Kidney (tissue), 14 donors: Measurements from ENCODE around the gene WDR17. TPM values are rescaled to one million over a fixed set of nuclear protein-coding genes. Genes with fewer than 3 reads are reported as not detected.

Experiments
- DNase-seq, 5 donors: peaks; one replicate each; pipeline ENCODE4 v3.0.0-alpha.2; 2013 to 2020
- FAIRE-seq: peaks from 2 replicates; lab custom pipeline; 2012; peaks lifted over from hg19 to GRCh38; lab: Jason Lieb, UNC
- H3K27ac ChIP-seq, 2 donors: one replicate each; pipeline ENCODE4 v1.7.0; 2013; ENCODE audit warnings: low read depth in 2 of 2, low read length in 2 of 2, inconsistent platforms in 1 of 2
- H3K27me3 ChIP-seq: one replicate; pipeline ENCODE4 v1.7.1; 2013; ENCODE audit warnings: low read length, inconsistent platforms; ENCODE audit not compliant: control insufficient read depth, insufficient read depth
- H3K36me3 ChIP-seq, 3 donors: one replicate each; pipeline versions ENCODE4 v1.7.0 to v1.7.1; 2013; ENCODE audit warnings: low read length in 3 of 3, control low read depth in 1 of 3, inconsistent platforms in 1 of 3; ENCODE audit not compliant: insufficient read depth in 3 of 3, control insufficient read depth in 2 of 3
- H3K4me1 ChIP-seq, 3 donors: one replicate each; pipeline versions ENCODE4 v1.7.0 to v1.7.1; 2013; ENCODE audit warnings: low read length in 3 of 3, inconsistent platforms in 1 of 3, low read depth in 1 of 3; ENCODE audit not compliant: control insufficient read depth in 2 of 3, insufficient read depth in 2 of 3
- H3K4me3 ChIP-seq, 3 donors: one replicate each; pipeline versions ENCODE4 v1.7.0 to v1.8.1; 2013; ENCODE audit warnings: low read length in 3 of 3, control low read depth in 1 of 3, inconsistent platforms in 1 of 3
- H3K9ac ChIP-seq, 3 donors: one replicate each; pipeline versions ENCODE4 v1.7.0 to v1.7.1; 2013; ENCODE audit warnings: low read length in 3 of 3, control low read depth in 1 of 3, inconsistent platforms in 1 of 3
- H3K9me3 ChIP-seq, 3 donors: one replicate each; pipeline versions ENCODE4 v1.7.0 to v1.7.1; 2013; ENCODE audit warnings: low read length in 3 of 3, control low read depth in 1 of 3, inconsistent platforms in 1 of 3; ENCODE audit not compliant: control insufficient read depth in 2 of 3, insufficient read depth in 1 of 3
- CTCF ChIP-seq: IDR thresholded peaks from 3 replicates; pipeline ENCODE4 v1.5.1; 2012; ENCODE audit warnings: mild to moderate bottlenecking, moderate library complexity, borderline replicate concordance; ENCODE audit not compliant: insufficient read depth; ENCODE audit errors: extremely low read depth
- intact Hi-C: fragments of 100-400 bp; cut with DNase I; formaldehyde crosslinking; loops from one replicate; pipeline ENCODE4 v1.11.1; 2022
- polyA plus RNA-seq: library from polyadenylated mRNA; stranded (reverse); fragments of 350-450 nt; fragmentation: Illumina TruSeq; extraction: RNeasy Lipid Tissue Mini Kit (QIAGEN cat#74804); gene quantifications from one replicate; pipeline ENCODE4 v1.2.3, GENCODE V29; 2014; ENCODE audit warnings: low read depth, low replicate concordance; ENCODE audit not compliant: insufficient read depth
- total RNA-seq: library from RNA; stranded (reverse); fragmentation: NEBNext Ultra II Directional; extraction: Animal tissue kit (Norgen Biotek cat#: 25700); gene quantifications from one replicate; pipeline ENCODE4 v1.2.1, GENCODE V29; 2021
- donor health status: control.
- donor health status: control.
- donor health status: control.
- donor health status: control.
- donor health status: control.
- donor health status: DM: yes; HTN: yes; CAD: no.
- donor health status: Normal renal cell carcinoma (clear cell type).

The WDR17 gene
- total and polyA plus RNA-seq, 2 donors from 2014 or later, result 1.4 to 6.4 TPM

GRCh38 chr4:176099314-176099713, 33.7 kb downstream of the WDR17 start:
- TF ChIP-seq CTCF, result no peak
- intact Hi-C loops, result no loop called here
- Histone ChIP-seq H3K4me1 (no peaks in the 10 kb centered on the region), H3K9ac (no peak overlapping the region), H3K4me3 (no peak overlapping the region), H3K36me3 (no peaks in the 10 kb centered on the region), H3K27ac (no peak overlapping the region), H3K27me3 (no peaks in the 10 kb centered on the region), H3K9me3 (no peaks in the 10 kb centered on the region)
- no peak for FAIRE-seq
- no peak for DNase-seq

GRCh38 chr4:176102414-176103063, 36.9 kb downstream of the WDR17 start:
- H3K27me3 ChIP-seq, result no peaks in the 10 kb centered on the region
- FAIRE-seq, result no peak
- intact Hi-C loops, result no loop called here
- no peak for DNase-seq
- no peak overlapping the region for H3K9ac ChIP-seq
- no peak for TF ChIP-seq CTCF
- no peak overlapping the region for H3K27ac ChIP-seq
- H3K4me1 ChIP-seq, result no peaks in the 10 kb centered on the region
- no peak overlapping the region for H3K4me3 ChIP-seq
- no peaks in the 10 kb centered on the region for H3K36me3 ChIP-seq
- no peaks in the 10 kb centered on the region for H3K9me3 ChIP-seq

GRCh38 chr4:176107695-176108094, 42.1 kb downstream of the WDR17 start:
- no peaks in the 10 kb centered on the region for H3K4me1 ChIP-seq
- intact Hi-C loops, result no loop called here
- H3K9me3 ChIP-seq, result no peaks in the 10 kb centered on the region
- DNase-seq, result no peak
- no peak for FAIRE-seq
- no peaks in the 10 kb centered on the region for H3K36me3 ChIP-seq
- H3K27me3 ChIP-seq, result no peaks in the 10 kb centered on the region
- no peak overlapping the region for H3K27ac ChIP-seq
- H3K9ac ChIP-seq, result no peak overlapping the region
- TF ChIP-seq CTCF, result no peak
- H3K4me3 ChIP-seq, result no peak overlapping the region
